ENCODE data around the gene KCNC1. TPM values are rescaled to one million over a fixed set of nuclear protein-coding genes. Genes with fewer than 3 reads are reported as not detected.
A peak's percentile ranks its signal among the peaks of the same experiment; 100 is the strongest.

KCNC1 gene
- polyA plus RNA-seq, result under 1 TPM in 1 of 2 donors, not detected in 1; 0.01 TPM

GRCh38 chr11:17734418-17734911, at the start of gene KCNC1:
TSS of gene KCNC1 (plus strand) at chr11:17734781. CDS start at chr11:17736003, 1,222 bp downstream.
- Histone ChIP-seq H3K27me3 (ENCODE audit: control insufficient read depth in 1 of 2, insufficient read depth in 2 of 2, low read length in 2 of 2) (peaks cover 4 to 12% of the 10 kb centered on the region in 2 donors), H3K36me3 (ENCODE audit: control insufficient read depth in 2 of 2, insufficient read depth in 2 of 2, low read length in 1 of 2) (no peaks in the 10 kb centered on the region), H3K4me3 (ENCODE audit: low read depth in 1 of 2, low read length in 2 of 2) (peak within 1 kb of the TSS; percentile 13 to 28), H3K9me3 (ENCODE audit: control insufficient read depth in 2 of 2, insufficient read depth in 1 of 2, low read depth in 1 of 2, low read length in 1 of 2) (peaks cover 0 to 5% of the 10 kb centered on the region in 2 donors), H3K27ac (ENCODE audit: low read depth in 2 of 2, low read length in 1 of 2) (no peak within 1 kb of the TSS), H3K4me1 (ENCODE audit: control insufficient read depth in 2 of 2, insufficient read depth in 2 of 2, low read length in 1 of 2) (peaks cover 4 to 11% of the 10 kb centered on the region in 2 donors)
- 1% methylated on average over 37 to 66 of the region's 66 CpGs for WGBS, 2 donors

GRCh38 chr11:17686231-17686980, 48.2 kb upstream of the KCNC1 start:
- H3K27me3 ChIP-seq (ENCODE audit: control insufficient read depth in 1 of 2, insufficient read depth in 2 of 2, low read length in 2 of 2), result no peaks in the 10 kb centered on the region
- H3K27ac ChIP-seq (ENCODE audit: low read depth in 2 of 2, low read length in 1 of 2), result no peak overlapping the region
- H3K9me3 ChIP-seq (ENCODE audit: control insufficient read depth in 2 of 2, insufficient read depth in 1 of 2, low read depth in 1 of 2, low read length in 1 of 2), result no peaks in the 10 kb centered on the region
- H3K36me3 ChIP-seq (ENCODE audit: control insufficient read depth in 2 of 2, insufficient read depth in 2 of 2, low read length in 1 of 2), result no peaks in the 10 kb centered on the region
- WGBS, 2 donors, result 28 to 41% methylated on average over 8 of the region's 8 CpGs
- no peak overlapping the region for H3K4me3 ChIP-seq (ENCODE audit: low read depth in 1 of 2, low read length in 2 of 2)
- no peaks in the 10 kb centered on the region for H3K4me1 ChIP-seq (ENCODE audit: control insufficient read depth in 2 of 2, insufficient read depth in 2 of 2, low read length in 1 of 2)

GRCh38 chr11:17687946-17688670, 46.5 kb upstream of the KCNC1 start:
- Histone ChIP-seq H3K27ac (ENCODE audit: low read depth in 2 of 2, low read length in 1 of 2) (no peak overlapping the region), H3K4me1 (ENCODE audit: control insufficient read depth in 2 of 2, insufficient read depth in 2 of 2, low read length in 1 of 2) (no peaks in the 10 kb centered on the region), H3K9me3 (ENCODE audit: control insufficient read depth in 2 of 2, insufficient read depth in 1 of 2, low read depth in 1 of 2, low read length in 1 of 2) (no peaks in the 10 kb centered on the region), H3K36me3 (ENCODE audit: control insufficient read depth in 2 of 2, insufficient read depth in 2 of 2, low read length in 1 of 2) (no peaks in the 10 kb centered on the region), H3K4me3 (ENCODE audit: low read depth in 1 of 2, low read length in 2 of 2) (no peak overlapping the region), H3K27me3 (ENCODE audit: control insufficient read depth in 1 of 2, insufficient read depth in 2 of 2, low read length in 2 of 2) (no peaks in the 10 kb centered on the region)
- 88 to 91% methylated on average over 18 of the region's 18 CpGs for WGBS, 2 donors

GRCh38 chr11:17691550-17691949, 43.0 kb upstream of the KCNC1 start:
- Histone ChIP-seq H3K36me3 (ENCODE audit: control insufficient read depth in 2 of 2, insufficient read depth in 2 of 2, low read length in 1 of 2) (no peaks in the 10 kb centered on the region), H3K27ac (ENCODE audit: low read depth in 2 of 2, low read length in 1 of 2) (no peak overlapping the region), H3K9me3 (ENCODE audit: control insufficient read depth in 2 of 2, insufficient read depth in 1 of 2, low read depth in 1 of 2, low read length in 1 of 2) (no peaks in the 10 kb centered on the region), H3K4me1 (ENCODE audit: control insufficient read depth in 2 of 2, insufficient read depth in 2 of 2, low read length in 1 of 2) (no peaks in the 10 kb centered on the region), H3K27me3 (ENCODE audit: control insufficient read depth in 1 of 2, insufficient read depth in 2 of 2, low read length in 2 of 2) (peaks cover 4 to 7% of the 10 kb centered on the region in 2 donors), H3K4me3 (ENCODE audit: low read depth in 1 of 2, low read length in 2 of 2) (no peak overlapping the region)
- whole genome bisulfite sequencing, 2 donors, result 58 to 60% methylated on average over 2 of the region's 2 CpGs

- H3K4me3 ChIP-seq (ENCODE audit: low read depth in 1 of 2, low read length in 2 of 2), result no peak overlapping the region
- H3K36me3 ChIP-seq (ENCODE audit: control insufficient read depth in 2 of 2, insufficient read depth in 2 of 2, low read length in 1 of 2), result no peaks in the 10 kb centered on the region
- no peak overlapping the region for H3K27ac ChIP-seq (ENCODE audit: low read depth in 2 of 2, low read length in 1 of 2)
- no peaks in the 10 kb centered on the region for H3K9me3 ChIP-seq (ENCODE audit: control insufficient read depth in 2 of 2, insufficient read depth in 1 of 2, low read depth in 1 of 2, low read length in 1 of 2)
- H3K4me1 ChIP-seq (ENCODE audit: control insufficient read depth in 2 of 2, insufficient read depth in 2 of 2, low read length in 1 of 2), result no peaks in the 10 kb centered on the region
- 48 to 54% methylated on average over 10 of the region's 10 CpGs for WGBS, 2 donors
- H3K27me3 ChIP-seq (ENCODE audit: control insufficient read depth in 1 of 2, insufficient read depth in 2 of 2, low read length in 2 of 2), result peaks cover 4 to 7% of the 10 kb centered on the region in 2 donors
Observed at GRCh38 chr11:17691976-17692375, 42.6 kb upstream of the KCNC1 start.

GRCh38 chr11:17692931-17693330, 41.6 kb upstream of the KCNC1 start:
- Histone ChIP-seq H3K4me1 (ENCODE audit: control insufficient read depth in 2 of 2, insufficient read depth in 2 of 2, low read length in 1 of 2) (no peaks in the 10 kb centered on the region), H3K27me3 (ENCODE audit: control insufficient read depth in 1 of 2, insufficient read depth in 2 of 2, low read length in 2 of 2) (peaks cover 4 to 7% of the 10 kb centered on the region in 2 donors), H3K27ac (ENCODE audit: low read depth in 2 of 2, low read length in 1 of 2) (no peak overlapping the region), H3K4me3 (ENCODE audit: low read depth in 1 of 2, low read length in 2 of 2) (no peak overlapping the region), H3K36me3 (ENCODE audit: control insufficient read depth in 2 of 2, insufficient read depth in 2 of 2, low read length in 1 of 2) (no peaks in the 10 kb centered on the region), H3K9me3 (ENCODE audit: control insufficient read depth in 2 of 2, insufficient read depth in 1 of 2, low read depth in 1 of 2, low read length in 1 of 2) (no peaks in the 10 kb centered on the region)
- 78 to 83% methylated on average over 7 of the region's 7 CpGs for WGBS, 2 donors

- 66 to 77% methylated on average over 4 of the region's 4 CpGs for WGBS, 2 donors
- no peaks in the 10 kb centered on the region for H3K9me3 ChIP-seq (ENCODE audit: control insufficient read depth in 2 of 2, insufficient read depth in 1 of 2, low read depth in 1 of 2, low read length in 1 of 2)
- no peaks in the 10 kb centered on the region for H3K36me3 ChIP-seq (ENCODE audit: control insufficient read depth in 2 of 2, insufficient read depth in 2 of 2, low read length in 1 of 2)
- peaks cover 4 to 7% of the 10 kb centered on the region in 2 donors for H3K27me3 ChIP-seq (ENCODE audit: control insufficient read depth in 1 of 2, insufficient read depth in 2 of 2, low read length in 2 of 2)
- no peak overlapping the region for H3K4me3 ChIP-seq (ENCODE audit: low read depth in 1 of 2, low read length in 2 of 2)
- no peak overlapping the region for H3K27ac ChIP-seq (ENCODE audit: low read depth in 2 of 2, low read length in 1 of 2)
- no peaks in the 10 kb centered on the region for H3K4me1 ChIP-seq (ENCODE audit: control insufficient read depth in 2 of 2, insufficient read depth in 2 of 2, low read length in 1 of 2)
Observed at GRCh38 chr11:17693531-17693930, 41.0 kb upstream of the KCNC1 start.

- Histone ChIP-seq H3K4me3 (ENCODE audit: low read depth in 1 of 2, low read length in 2 of 2) (no peak overlapping the region), H3K4me1 (ENCODE audit: control insufficient read depth in 2 of 2, insufficient read depth in 2 of 2, low read length in 1 of 2) (no peaks in the 10 kb centered on the region), H3K27me3 (ENCODE audit: control insufficient read depth in 1 of 2, insufficient read depth in 2 of 2, low read length in 2 of 2) (peaks cover 4 to 7% of the 10 kb centered on the region in 2 donors), H3K27ac (ENCODE audit: low read depth in 2 of 2, low read length in 1 of 2) (no peak overlapping the region), H3K36me3 (ENCODE audit: control insufficient read depth in 2 of 2, insufficient read depth in 2 of 2, low read length in 1 of 2) (no peaks in the 10 kb centered on the region), H3K9me3 (ENCODE audit: control insufficient read depth in 2 of 2, insufficient read depth in 1 of 2, low read depth in 1 of 2, low read length in 1 of 2) (no peaks in the 10 kb centered on the region)
- 80 to 90% methylated on average over 10 of the region's 10 CpGs for WGBS, 2 donors
Observed at GRCh38 chr11:17694494-17695110, 40.0 kb upstream of the KCNC1 start.

Data from esophagus (tissue), 2 donors.